NB4 (cell line): ENCODE measurements around the gene CREB3L4.

Source experiments
- CTCF ChIP-seq: IDR thresholded peaks from one replicate; pipeline ENCODE4 v1.5.1; 2012; ENCODE audit warnings: low read depth, low read length
- MAX ChIP-seq: IDR thresholded peaks from 2 replicates; pipeline ENCODE4 v1.6.1; 2011; ENCODE audit warnings: low read depth, low read length
- MYC ChIP-seq: IDR thresholded peaks from 2 replicates; pipeline ENCODE4 v1.6.1; 2011; ENCODE audit warnings: low read depth, low read length
- POLR2A ChIP-seq: IDR thresholded peaks from 2 replicates; pipeline ENCODE4 v1.6.1; 2011; ENCODE audit warnings: mild to moderate bottlenecking; ENCODE audit not compliant: insufficient read length; ENCODE audit errors: extremely low read depth

- peak; percentile 16 for TF ChIP-seq CTCF
- peak; percentile 64 for TF ChIP-seq POLR2A
- TF ChIP-seq MAX: peak; percentile 93
- TF ChIP-seq MYC: peak; percentile 87
These were observed at the start of gene CREB3L4 for GRCh38 chr1:153967107-153967999.
